A549 (cell line): ENCODE results near the gene URGCP. TPM values are rescaled to one million over a fixed set of nuclear protein-coding genes. Genes with fewer than 3 reads are reported as not detected.

ENCODE experiments used
- ATAC-seq, 2 experiments: fragments of 200-7000 bp in 1 of 2; fragments of >200 bp in 1 of 2; cut with Nextera tagmentation in 1 of 2; cut with Tn5 transposase in 1 of 2; 3 replicates each; pipeline versions ENCODE4 v1.8.0 to v1.9.1; 2018 to 2020; ENCODE audit warnings: mild to moderate bottlenecking in 1 of 2, moderate library complexity in 1 of 2
- CTCF ChIA-PET: fragments of 300-600 bp; sonication (Branson Sonifier 250); formaldehyde crosslinking; extraction: SDS; loops from one replicate; lab custom pipeline; 2021; ENCODE audit warnings: antibody characterized with exemption, inconsistent platforms; lab: Yijun Ruan, JAX
- POLR2A ChIA-PET: fragments of 350-600 bp; formaldehyde crosslinking; extraction: SDS; loops from one replicate; lab custom pipeline; 2021; ENCODE audit warnings: antibody characterized with exemption, inconsistent platforms; lab: Yijun Ruan, JAX
- DNase-seq, 2 experiments: peaks; one replicate each; pipeline versions ENCODE4 v3.0.0 to v3.0.0-alpha.2; 2011 to 2016; ENCODE audit warnings: low read depth in 1 of 2, low spot score in 1 of 2
- FAIRE-seq: peaks from 2 replicates; lab custom pipeline; 2011; peaks lifted over from hg19 to GRCh38; lab: Jason Lieb, UNC
- H3K27ac ChIP-seq, 2 experiments: fragments of >200 bp; sonication (Bioruptor Twin); formaldehyde crosslinking; 3 replicates each; pipeline ENCODE4 v1.5.1; 2016 to 2017
- H3K4me1 ChIP-seq: fragments of >200 bp; sonication (Bioruptor Twin); formaldehyde crosslinking; 3 replicates; pipeline ENCODE4 v1.6.1; 2016
- H3K4me2 ChIP-seq: fragments of >200 bp; sonication (Bioruptor Twin); formaldehyde crosslinking; 3 replicates; pipeline ENCODE4 v1.6.1; 2016
- H3K4me3 ChIP-seq: fragments of >200 bp; sonication (Bioruptor Twin); formaldehyde crosslinking; 3 replicates; pipeline ENCODE4 v1.5.1; 2016
- H3K9me3 ChIP-seq: fragments of >200 bp; sonication (Bioruptor Twin); formaldehyde crosslinking; 3 replicates; pipeline ENCODE4 v1.6.1; 2016
- ATOH8 ChIP-seq: fragments of 250-450 bp; sonication (Bioruptor Pico); IDR thresholded peaks from 2 replicates; pipeline ENCODE4 v1.5.0; 2020; ENCODE audit warnings: low read depth, mild to moderate bottlenecking, moderate library complexity
- BCL3 ChIP-seq: fragments of >200 bp; sonication (Bioruptor Twin); formaldehyde crosslinking; IDR thresholded peaks from 3 replicates; pipeline ENCODE4 v1.6.1; 2016
- BHLHE40 ChIP-seq: IDR thresholded peaks from 2 replicates; pipeline ENCODE4 v1.6.1; 2012; ENCODE audit warnings: low read depth, low read length, inconsistent platforms
- CEBPB ChIP-seq, 2 experiments: fragments of >200 bp in 1 of 2; sonication (Bioruptor Twin) in 1 of 2; formaldehyde crosslinking in 1 of 2; IDR thresholded peaks; 2 replicates each; pipeline ENCODE4 v1.6.1; 2012 to 2016
- CTCF ChIP-seq: fragments of >200 bp; sonication (Bioruptor Twin); formaldehyde crosslinking; IDR thresholded peaks from 3 replicates; pipeline ENCODE4 v1.5.1; 2016
- EHMT2 ChIP-seq: fragments of 200-600 bp; sonication (generic); IDR thresholded peaks from 2 replicates; pipeline ENCODE4 v1.6.1; 2016; ENCODE audit warnings: antibody characterized with exemption, low read depth, mild to moderate bottlenecking, moderate library complexity
- EP300 ChIP-seq, 2 experiments: fragments of >200 bp; sonication (Bioruptor Twin); formaldehyde crosslinking; IDR thresholded peaks; 2 replicates in 1 of 2; 3 replicates in 1 of 2; pipeline ENCODE4 v1.6.1; 2016 to 2017
- HDAC2 ChIP-seq: fragments of 200-600 bp; sonication (generic); IDR thresholded peaks from 2 replicates; pipeline ENCODE4 v1.6.1; 2016
- HEYL ChIP-seq: fragments of 250-450 bp; sonication (Bioruptor Pico); IDR thresholded peaks from 2 replicates; pipeline ENCODE4 v1.8.0; 2021; ENCODE audit warnings: mild to moderate bottlenecking, moderate library complexity
- HOXA7 ChIP-seq: fragments of 250-450 bp; sonication (Bioruptor Pico); IDR thresholded peaks from 2 replicates; pipeline ENCODE4 v1.5.0; 2020; ENCODE audit warnings: mild to moderate bottlenecking, moderate library complexity
- JUNB ChIP-seq: fragments of >200 bp; sonication (Bioruptor Twin); formaldehyde crosslinking; IDR thresholded peaks from 2 replicates; pipeline ENCODE4 v1.6.1; 2016
- MAFK ChIP-seq: fragments of 450-650 bp; IDR thresholded peaks from 2 replicates; pipeline ENCODE4 v1.6.1; 2014; ENCODE audit not compliant: partially characterized antibody
- MAX ChIP-seq: IDR thresholded peaks from 2 replicates; pipeline ENCODE4 v1.6.1; 2012
- MAZ ChIP-seq: fragments of 150-350 bp; IDR thresholded peaks from 2 replicates; pipeline ENCODE4 v1.6.1; 2014; ENCODE audit warnings: antibody characterized with exemption, low read depth, low read length, borderline replicate concordance
- MYC ChIP-seq: IDR thresholded peaks from 2 replicates; pipeline ENCODE4 v1.6.1; 2012; ENCODE audit warnings: mild to moderate bottlenecking, inconsistent platforms, low read length, improper control_type of control experiment, borderline replicate concordance
- NFE2L2 ChIP-seq: fragments of 150-350 bp; conservative IDR thresholded peaks from 2 replicates; pipeline ENCODE4 v1.6.1; 2014; ENCODE audit warnings: low read length
- PBX3 ChIP-seq: IDR thresholded peaks from 2 replicates; pipeline ENCODE4 v1.6.1; 2012
- PHF8 ChIP-seq: fragments of 200-600 bp; sonication (generic); IDR thresholded peaks from 2 replicates; pipeline ENCODE4 v1.6.1; 2016; ENCODE audit warnings: low read depth, mild to moderate bottlenecking, antibody characterized with exemption, moderate library complexity, borderline replicate concordance
- RARB ChIP-seq: fragments of 250-450 bp; sonication (Bioruptor Pico); IDR thresholded peaks from 2 replicates; pipeline ENCODE4 v1.8.0; 2021; ENCODE audit warnings: mild to moderate bottlenecking, moderate library complexity
- RCOR1 ChIP-seq: fragments of 150-350 bp; IDR thresholded peaks from 2 replicates; pipeline ENCODE4 v1.6.1; 2014; ENCODE audit warnings: antibody characterized with exemption, low read length, low read depth
- REST ChIP-seq: fragments of 200-600 bp; sonication (generic); IDR thresholded peaks from 2 replicates; pipeline ENCODE4 v1.6.1; 2016; ENCODE audit warnings: antibody characterized with exemption, mild to moderate bottlenecking, moderate library complexity
- ZFP36 ChIP-seq: fragments of 450-650 bp; IDR thresholded peaks from 2 replicates; pipeline ENCODE4 v1.6.1; 2014; ENCODE audit warnings: borderline replicate concordance; ENCODE audit not compliant: partially characterized antibody
- ZNF302 ChIP-seq: fragments of 250-450 bp; sonication (Bioruptor Pico); IDR thresholded peaks from 2 replicates; pipeline ENCODE4 v1.9.0; 2021; ENCODE audit warnings: inconsistent platforms, mild to moderate bottlenecking, moderate library complexity
- WGBS: methylation state at CpG from one replicate; pipeline ENCODE4 v1.1.6; 2017; ENCODE audit errors: missing lambda C conversion rate; 5-methylcytosine and 5-hydroxymethylcytosine counted together
- polyA plus RNA-seq, 4 experiments: library from polyadenylated mRNA; depleted of rRNA in 3 of 4; stranded (reverse); fragments of >200 nt; fragmentation: RNase III in 1 of 4; extraction: RNeasy Plus Mini Kit Qiagen cat#74134 plus additional on column Dnase treatment in 1 of 4; gene quantifications; 2 replicates in 3 of 4; 3 replicates in 1 of 4; pipeline ENCODE4 v1.2.3, GENCODE V29; 2011 to 2017

Gene URGCP
- polyA plus RNA-seq, 2 of the 4 experiments (the other 2 are of a cell fraction): 19.7 to 20.2 TPM

GRCh38 chr7:43931346-43931745 is 24.9 kb upstream of the URGCP start:
- no peak overlapping the region for H3K4me2 ChIP-seq
- DNase-seq (no peak), FAIRE-seq (no peak), ATAC-seq (no peak)
- H3K4me3 ChIP-seq: no peak overlapping the region
- 79% methylated on average over 7 of the region's 7 CpGs for WGBS
- H3K27ac ChIP-seq: no peak overlapping the region
- ChIA-PET CTCF (interaction anchor here (0.6 kb wide), 1 partner anchor 312 kb away, joined by 4 read pairs; no protein-coding TSS in a partner anchor), POLR2A (no interaction called here)
- H3K4me1 ChIP-seq: no peaks in the 10 kb centered on the region
- TF ChIP-seq REST (no peak), NFE2L2 (no peak), BCL3 (no peak), HDAC2 (no peak), ZFP36 (no peak), PHF8 (no peak), EP300 (IDR thresholded peaks at IDR 0.05) (no peak), BHLHE40 (no peak), RCOR1 (no peak), MYC (no peak), MAZ (no peak), CTCF (no peak), JUNB (no peak), HEYL (CRISPR knock-in tag) (no peak), CEBPB (IDR thresholded peaks at IDR 0.05) (no peak)
- H3K9me3 ChIP-seq: no peaks in the 10 kb centered on the region

- Histone ChIP-seq H3K4me2 (no peak overlapping the region), H3K4me1 (0 out of 3 replicates have a peak, but pooled peaks cover 6% of the 10 kb centered on the region), H3K9me3 (no peaks in the 10 kb centered on the region), H3K4me3 (no peak overlapping the region), H3K27ac (no peak overlapping the region)
- no peak for ATAC-seq
- 87% methylated on average over 5 of the region's 5 CpGs for WGBS
- ChIA-PET POLR2A (no interaction called here), CTCF (interaction anchor here (1.6 kb wide), 1 partner anchor 13 kb away, joined by 3 read pairs; no protein-coding TSS in a partner anchor)
- FAIRE-seq: no peak
- no peak for DNase-seq
- TF ChIP-seq ZNF302 (CRISPR knock-in tag) (no peak), ATOH8 (CRISPR knock-in tag) (no peak), MAX (no peak), RARB (CRISPR knock-in tag) (no peak), EHMT2 (no peak), MAZ (no peak), HOXA7 (CRISPR knock-in tag) (no peak), MAFK (no peak), PBX3 (no peak), REST (no peak)
These were observed 23.4 kb upstream of the URGCP start for GRCh38 chr7:43929529-43930457.
